SK-N-SH (cell line): ENCODE measurements around the gene YWHAE. TPM values are rescaled to one million over a fixed set of nuclear protein-coding genes. Genes with fewer than 3 reads are reported as not detected.
A peak's percentile ranks its signal among the peaks of the same experiment; 100 is the strongest.

Experiments
- CTCF ChIA-PET: fragments of 300-600, 350-600 bp; formaldehyde crosslinking; extraction: SDS; loops from one replicate; lab custom pipeline; 2021; lab: Yijun Ruan, JAX
- POLR2A ChIA-PET: fragments of 350-600 bp; sonication (Branson Sonifier 250); formaldehyde crosslinking; extraction: SDS; loops from one replicate; lab custom pipeline; 2020; ENCODE audit warnings: antibody characterized with exemption, inconsistent platforms; lab: Yijun Ruan, JAX
- DNase-seq: peaks from one replicate; pipeline ENCODE4 v3.0.0; 2012
- H2AFZ ChIP-seq: fragments of 200-600 bp; sonication (generic); 2 replicates; pipeline ENCODE4 v1.8.1; 2016; ENCODE audit warnings: antibody characterized with exemption, mild to moderate bottlenecking, low read depth
- H3F3A ChIP-seq: fragments of 200-600 bp; sonication (generic); replicated peaks from 2 replicates; pipeline ENCODE3; 2016; ENCODE audit warnings: antibody characterized with exemption, mild to moderate bottlenecking; ENCODE audit not compliant: insufficient read depth
- H3K27ac ChIP-seq, 2 experiments: fragments of 200-500 bp in 1 of 2; fragments of 200-600 bp in 1 of 2; sonication (Bioruptor generic) in 1 of 2; sonication (generic), shearing (Covaris generic) in 1 of 2; 2 replicates each; pipeline versions ENCODE4 v1.5.1 to v1.6.1; 2014 to 2016; ENCODE audit warnings: low read depth in 2 of 2, inconsistent platforms in 1 of 2, low read length in 1 of 2, mild to moderate bottlenecking in 1 of 2, mixed read lengths in 1 of 2
- H3K27me3 ChIP-seq: fragments of 200-600 bp; sonication (generic), shearing (Covaris generic); 2 replicates; pipeline ENCODE4 v1.6.1; 2016; ENCODE audit warnings: mixed run types; ENCODE audit not compliant: insufficient read depth
- H3K36me3 ChIP-seq, 2 experiments: fragments of 200-500 bp in 1 of 2; fragments of 200-600 bp in 1 of 2; sonication (Bioruptor generic) in 1 of 2; sonication (generic) in 1 of 2; replicated peaks in 1 of 2; 2 replicates each; pipeline versions ENCODE3 to v1.5.1; 2014 to 2016; ENCODE audit warnings: low read length in 1 of 2, mild to moderate bottlenecking in 1 of 2; ENCODE audit not compliant: insufficient read depth in 2 of 2, control insufficient read depth in 1 of 2
- H3K4me1 ChIP-seq, 2 experiments: fragments of 200-500 bp in 1 of 2; fragments of 200-600 bp in 1 of 2; sonication (Bioruptor generic) in 1 of 2; sonication (generic), shearing (Covaris generic) in 1 of 2; 2 replicates each; pipeline versions ENCODE4 v1.5.1 to v1.6.1; 2014 to 2016; ENCODE audit warnings: low read depth in 1 of 2, low read length in 1 of 2, mixed run types in 1 of 2; ENCODE audit not compliant: insufficient read depth in 2 of 2, control insufficient read depth in 1 of 2
- H3K4me2 ChIP-seq: fragments of 200-600 bp; sonication (generic), shearing (Covaris generic); 2 replicates; pipeline ENCODE4 v1.6.1; 2017; ENCODE audit warnings: mixed run types
- H3K4me3 ChIP-seq, 2 experiments: fragments of 200-500 bp in 1 of 2; fragments of 200-600 bp in 1 of 2; sonication (Bioruptor generic) in 1 of 2; sonication (generic), shearing (Covaris generic) in 1 of 2; 2 replicates each; pipeline versions ENCODE4 v1.5.1 to v1.8.1; 2014 to 2016; ENCODE audit warnings: low read depth in 2 of 2, inconsistent platforms in 1 of 2, low read length in 1 of 2, mild to moderate bottlenecking in 1 of 2, mixed read lengths in 1 of 2, moderate library complexity in 1 of 2
- H3K79me2 ChIP-seq: fragments of 200-600 bp; sonication (generic); 2 replicates; pipeline ENCODE4 v1.8.1; 2017; ENCODE audit warnings: mild to moderate bottlenecking; ENCODE audit not compliant: insufficient read depth
- H3K9ac ChIP-seq: fragments of 200-600 bp; sonication (generic); 2 replicates; pipeline ENCODE4 v1.6.1; 2017; ENCODE audit warnings: mixed run types
- H3K9me2 ChIP-seq: fragments of 200-600 bp; sonication (generic); 2 replicates; pipeline ENCODE4 v1.6.1; 2017; ENCODE audit warnings: mixed run types
- H3K9me3 ChIP-seq: fragments of 200-600 bp; sonication (generic); 2 replicates; pipeline ENCODE4 v1.6.1; 2017; ENCODE audit warnings: mixed run types, mild to moderate bottlenecking, moderate library complexity
- H4K20me1 ChIP-seq: fragments of 200-600 bp; sonication (generic); 2 replicates; pipeline ENCODE4 v1.6.1; 2017; ENCODE audit warnings: mild to moderate bottlenecking, mixed run types; ENCODE audit not compliant: insufficient read depth
- CTCF ChIP-seq: fragments of 200-600 bp; sonication (generic); IDR thresholded peaks from 2 replicates; pipeline ENCODE4 v1.6.1; 2017; ENCODE audit warnings: antibody characterized with exemption, mild to moderate bottlenecking, moderate library complexity
- EZH2phosphoT487 ChIP-seq: fragments of 200-600 bp; sonication (generic); IDR thresholded peaks from 2 replicates; pipeline ENCODE4 v1.6.1; 2017; ENCODE audit warnings: low read depth, mixed run types, mild to moderate bottlenecking, antibody characterized with exemption, moderate library complexity, borderline replicate concordance
- JUND ChIP-seq: IDR thresholded peaks from 2 replicates; pipeline ENCODE4 v1.4.0; 2012
- MEF2A ChIP-seq: IDR thresholded peaks from 2 replicates; pipeline ENCODE4 v1.4.0; 2012; ENCODE audit warnings: low read depth, borderline replicate concordance
- NRF1 ChIP-seq: IDR thresholded peaks from 2 replicates; pipeline ENCODE4 v1.6.1; 2012; ENCODE audit warnings: low read depth, mild to moderate bottlenecking, low read length
- POLR2AphosphoS5 ChIP-seq: IDR thresholded peaks from 2 replicates; pipeline ENCODE4 v1.6.1; 2012; ENCODE audit warnings: low read depth, low read length
- RAD21 ChIP-seq: IDR thresholded peaks from 2 replicates; pipeline ENCODE4 v1.6.1; 2012; ENCODE audit warnings: mild to moderate bottlenecking, low read length
- RCOR1 ChIP-seq: fragments of 150-350 bp; IDR thresholded peaks from 2 replicates; pipeline ENCODE4 v1.6.1; 2017; ENCODE audit warnings: antibody characterized with exemption, low read length
- REST ChIP-seq: IDR thresholded peaks from 2 replicates; pipeline ENCODE4 v1.6.1; 2012; ENCODE audit warnings: mild to moderate bottlenecking, low read depth, low read length, moderate library complexity
- RFX5 ChIP-seq: IDR thresholded peaks from 2 replicates; pipeline ENCODE4 v1.6.1; 2012; ENCODE audit warnings: mild to moderate bottlenecking, improper control_type of control experiment, low read length
- TAF1 ChIP-seq: IDR thresholded peaks from 2 replicates; pipeline ENCODE4 v1.6.1; 2012; ENCODE audit warnings: low read depth, mild to moderate bottlenecking, low read length, moderate library complexity, borderline replicate concordance
- TCF12 ChIP-seq: IDR thresholded peaks from 2 replicates; pipeline ENCODE4 v1.4.0; 2012
- USF2 ChIP-seq: fragments of 150-350 bp; IDR thresholded peaks from 2 replicates; pipeline ENCODE4 v1.6.1; 2017; ENCODE audit warnings: antibody characterized with exemption, low read length, low read depth, borderline replicate concordance
- YY1 ChIP-seq: IDR thresholded peaks from 2 replicates; pipeline ENCODE4 v1.4.0; 2012; ENCODE audit warnings: low read depth, mild to moderate bottlenecking
- WGBS: methylation state at CpG from one replicate; pipeline ENCODE4 v1.1.6; 2017; ENCODE audit warnings: low lambda C conversion rate; 5-methylcytosine and 5-hydroxymethylcytosine counted together
- polyA plus RNA-seq, 3 experiments: library from polyadenylated mRNA; depleted of rRNA; stranded (reverse); fragments of >200 nt; gene quantifications; 2 replicates each; pipeline ENCODE4 v1.2.3, GENCODE V29; 2012
- TF ChIP-seq, protein P1 (sequence below): IDR thresholded peaks from 2 replicates; pipeline ENCODE4 v1.4.0; 2012; ENCODE audit warnings: low read depth, borderline replicate concordance
- TF ChIP-seq, protein P2 (sequence below): IDR thresholded peaks from 2 replicates; pipeline ENCODE4; 2012
- TF ChIP-seq, protein P3 (sequence below): IDR thresholded peaks from 2 replicates; pipeline ENCODE4 v1.4.0; 2012; ENCODE audit warnings: low read depth

Gene YWHAE
- polyA plus RNA-seq, 1 of the 3 experiments (the other 2 are of a cell fraction), result 1,023 TPM

DNA sequence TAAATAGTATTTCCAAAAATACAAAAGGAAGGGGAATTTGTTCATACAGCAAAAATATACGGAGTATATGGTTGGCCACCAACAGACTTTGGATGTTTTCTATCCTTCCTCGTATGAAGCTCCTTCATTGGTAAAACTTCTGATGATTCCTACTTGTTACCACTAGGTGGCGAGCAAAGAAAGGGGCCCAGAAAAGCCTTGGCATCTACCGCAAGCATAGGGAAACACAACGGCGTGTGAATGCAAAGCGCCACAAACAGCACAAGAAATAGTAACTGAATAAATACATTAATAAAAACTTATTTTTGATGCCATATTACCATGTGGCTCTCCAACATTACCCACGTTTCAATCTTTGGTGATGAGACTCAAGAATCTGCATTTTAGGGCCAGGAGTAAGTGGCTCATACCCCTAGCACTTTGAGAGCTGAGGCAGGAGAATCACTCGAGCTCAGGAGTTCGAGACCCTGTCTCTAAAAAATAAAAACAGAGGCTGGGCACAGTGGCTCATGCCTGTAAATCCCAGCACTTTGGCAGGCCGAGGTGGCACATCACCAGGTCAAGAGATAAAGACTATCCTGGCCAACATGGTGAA is 34.5 kb downstream of the YWHAE start (continued):
- TF ChIP-seq RFX5 (no peak), RAD21 (peak; percentile 85), REST (no peak), EZH2phosphoT487 (no peak), NRF1 (no peak)

DNA sequence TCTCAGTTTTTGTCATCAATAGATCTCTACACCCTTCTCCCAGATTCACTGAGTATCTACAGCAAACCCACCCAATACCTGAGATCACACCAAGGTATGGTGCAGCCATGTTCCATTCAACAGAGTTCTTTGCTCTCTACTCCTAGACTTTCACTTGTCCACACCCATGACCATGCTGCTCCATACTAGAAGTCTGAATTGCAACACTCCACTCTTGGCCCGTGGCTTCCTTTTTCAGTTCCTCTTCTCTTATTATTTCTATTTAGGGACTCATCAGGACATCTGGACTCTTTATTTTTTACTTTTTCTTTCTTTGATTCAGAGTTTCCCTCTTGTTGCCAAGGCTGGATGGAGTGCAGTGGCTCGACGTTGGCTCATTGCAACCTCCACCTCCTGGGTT is 37.1 kb downstream of the YWHAE start:
- TF ChIP-seq YY1 (no peak), TCF12 (no peak), CTCF (no peak), RFX5 (no peak), POLR2AphosphoS5 (no peak), NRF1 (no peak), TAF1 (no peak), MEF2A (no peak), RCOR1 (no peak), JUND (no peak), USF2 (no peak)
- TF ChIP-seq, protein P1, sequence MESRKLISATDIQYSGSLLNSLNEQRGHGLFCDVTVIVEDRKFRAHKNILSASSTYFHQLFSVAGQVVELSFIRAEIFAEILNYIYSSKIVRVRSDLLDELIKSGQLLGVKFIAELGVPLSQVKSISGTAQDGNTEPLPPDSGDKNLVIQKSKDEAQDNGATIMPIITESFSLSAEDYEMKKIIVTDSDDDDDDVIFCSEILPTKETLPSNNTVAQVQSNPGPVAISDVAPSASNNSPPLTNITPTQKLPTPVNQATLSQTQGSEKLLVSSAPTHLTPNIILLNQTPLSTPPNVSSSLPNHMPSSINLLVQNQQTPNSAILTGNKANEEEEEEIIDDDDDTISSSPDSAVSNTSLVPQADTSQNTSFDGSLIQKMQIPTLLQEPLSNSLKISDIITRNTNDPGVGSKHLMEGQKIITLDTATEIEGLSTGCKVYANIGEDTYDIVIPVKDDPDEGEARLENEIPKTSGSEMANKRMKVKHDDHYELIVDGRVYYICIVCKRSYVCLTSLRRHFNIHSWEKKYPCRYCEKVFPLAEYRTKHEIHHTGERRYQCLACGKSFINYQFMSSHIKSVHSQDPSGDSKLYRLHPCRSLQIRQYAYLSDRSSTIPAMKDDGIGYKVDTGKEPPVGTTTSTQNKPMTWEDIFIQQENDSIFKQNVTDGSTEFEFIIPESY, result no peak
- TF ChIP-seq, protein P2, sequence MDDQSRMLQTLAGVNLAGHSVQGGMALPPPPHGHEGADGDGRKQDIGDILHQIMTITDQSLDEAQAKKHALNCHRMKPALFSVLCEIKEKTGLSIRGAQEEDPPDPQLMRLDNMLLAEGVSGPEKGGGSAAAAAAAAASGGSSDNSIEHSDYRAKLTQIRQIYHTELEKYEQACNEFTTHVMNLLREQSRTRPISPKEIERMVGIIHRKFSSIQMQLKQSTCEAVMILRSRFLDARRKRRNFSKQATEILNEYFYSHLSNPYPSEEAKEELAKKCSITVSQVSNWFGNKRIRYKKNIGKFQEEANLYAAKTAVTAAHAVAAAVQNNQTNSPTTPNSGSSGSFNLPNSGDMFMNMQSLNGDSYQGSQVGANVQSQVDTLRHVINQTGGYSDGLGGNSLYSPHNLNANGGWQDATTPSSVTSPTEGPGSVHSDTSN, result no peak
- TF ChIP-seq, protein P3, sequence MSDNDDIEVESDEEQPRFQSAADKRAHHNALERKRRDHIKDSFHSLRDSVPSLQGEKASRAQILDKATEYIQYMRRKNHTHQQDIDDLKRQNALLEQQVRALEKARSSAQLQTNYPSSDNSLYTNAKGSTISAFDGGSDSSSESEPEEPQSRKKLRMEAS, result no peak
- POLR2A ChIA-PET, result no interaction called here
- DNase-seq, result no peak
- H3K4me3 ChIP-seq, result no peak overlapping the region
- peaks cover 26 to 58% of the 10 kb centered on the region in 2 experiments for H3K36me3 ChIP-seq
- peaks cover 66% of the 10 kb centered on the region for H3F3A ChIP-seq
- peaks cover 98% of the 10 kb centered on the region for H4K20me1 ChIP-seq
- H3K79me2 ChIP-seq, result peaks cover 99% of the 10 kb centered on the region
- no peak overlapping the region for H3K4me2 ChIP-seq
- CTCF ChIA-PET, result interaction anchor here (1.2 to 3.2 kb wide), 4 partner anchors 11 to 263 kb away, joined by 3 to 15 read pairs (median 6); no protein-coding TSS in a partner anchor
- H2AFZ ChIP-seq, result no peak overlapping the region
- no peak overlapping the region for H3K9ac ChIP-seq
- H3K9me3 ChIP-seq, result no peaks in the 10 kb centered on the region
- H3K27ac ChIP-seq, result no peak overlapping the region; a peak in 1 of 4 replicates
- H3K9me2 ChIP-seq, result no peaks in the 10 kb centered on the region
- no peaks in the 10 kb centered on the region for H3K27me3 ChIP-seq
- peaks cover 2 to 31% of the 10 kb centered on the region in 2 experiments; a peak in 2 of 4 replicates for H3K4me1 ChIP-seq
- 86% methylated on average over 3 of the region's 3 CpGs for WGBS
